Left lung (tissue), 10 donors: ENCODE measurements around the gene HNRNPF. TPM values are rescaled to one million over a fixed set of nuclear protein-coding genes. Genes with fewer than 3 reads are reported as not detected.

ENCODE experiments used
- ATAC-seq: fragments of 200-7000 bp; cut with Tn5 transposase; one replicate; pipeline ENCODE4 v1.9.1; 2020; ENCODE audit warnings: moderate library complexity
- DNase-seq, 4 donors: peaks; one replicate each; pipeline ENCODE4 v3.0.0-alpha.2; 2013 to 2020
- H3K27ac ChIP-seq, 2 donors: fragments of 200-600 bp; sonication (generic) in 1 of 2; one replicate each; pipeline versions ENCODE4 v1.5.0 to v1.8.0; 2020 to 2021
- H3K27me3 ChIP-seq, 2 donors: fragments of 200-600 bp; sonication (generic) in 1 of 2; one replicate each; pipeline versions ENCODE4 v1.5.0 to v1.8.0; 2020 to 2021
- H3K36me3 ChIP-seq, 2 donors: fragments of 200-600 bp; sonication (generic) in 1 of 2; one replicate each; pipeline versions ENCODE4 v1.5.0 to v1.8.0; 2020 to 2021
- H3K4me1 ChIP-seq, 2 donors: fragments of 200-600 bp; one replicate each; pipeline ENCODE4 v1.8.0; 2021
- H3K4me3 ChIP-seq, 2 donors: fragments of 200-600 bp; sonication (generic) in 1 of 2; one replicate each; pipeline versions ENCODE4 v1.5.0 to v1.8.0; 2020 to 2021; ENCODE audit warnings: mild to moderate bottlenecking in 1 of 2
- H3K9me3 ChIP-seq, 2 donors: fragments of 200-600 bp; sonication (generic) in 1 of 2; one replicate each; pipeline versions ENCODE4 v1.5.0 to v1.8.0; 2020 to 2021
- intact Hi-C, 2 donors: fragments of 100-400 bp; cut with DNase I; formaldehyde crosslinking; loops; one replicate each; pipeline versions ENCODE4 v1.11.2 to v1.14.2; 2022
- polyA plus RNA-seq, 6 donors: library from polyadenylated mRNA; unstranded; fragments of 120-200 nt; gene quantifications; one replicate each; pipeline ENCODE4 v1.2.1, GENCODE V29; 2013; ENCODE audit not compliant: insufficient read length in 6 of 6
- total RNA-seq, 2 donors: library from RNA; stranded (reverse); fragmentation: NEBNext Ultra II Directional; extraction: Animal tissue kit (Norgen Biotek cat#: 25700); gene quantifications; one replicate each; pipeline ENCODE4 v1.2.1, GENCODE V29; 2021
- TF ChIP-seq, protein P1 (sequence below), 2 donors: fragments of 200-600 bp; sonication (generic) in 1 of 2; IDR thresholded peaks; one replicate each; pipeline versions ENCODE4 v1.5.0 to v1.8.0; 2021; ENCODE audit warnings: antibody characterized with exemption in 2 of 2
- donor health status: DM: no; HTN: yes; CAD: no.
- donor health status: DM: no; HTN: no; CAD: no.

Gene HNRNPF
- total and polyA plus RNA-seq, 8 donors = 161 to 230 (median 175) TPM

GRCh38 chr10:43377424-43377883 is 31.5 kb downstream of the HNRNPF start:
- no peaks in the 10 kb centered on the region for H3K4me1 ChIP-seq
- H3K4me3 ChIP-seq = no peak overlapping the region
- H3K36me3 ChIP-seq = no peaks in the 10 kb centered on the region
- TF ChIP-seq, protein P1, sequence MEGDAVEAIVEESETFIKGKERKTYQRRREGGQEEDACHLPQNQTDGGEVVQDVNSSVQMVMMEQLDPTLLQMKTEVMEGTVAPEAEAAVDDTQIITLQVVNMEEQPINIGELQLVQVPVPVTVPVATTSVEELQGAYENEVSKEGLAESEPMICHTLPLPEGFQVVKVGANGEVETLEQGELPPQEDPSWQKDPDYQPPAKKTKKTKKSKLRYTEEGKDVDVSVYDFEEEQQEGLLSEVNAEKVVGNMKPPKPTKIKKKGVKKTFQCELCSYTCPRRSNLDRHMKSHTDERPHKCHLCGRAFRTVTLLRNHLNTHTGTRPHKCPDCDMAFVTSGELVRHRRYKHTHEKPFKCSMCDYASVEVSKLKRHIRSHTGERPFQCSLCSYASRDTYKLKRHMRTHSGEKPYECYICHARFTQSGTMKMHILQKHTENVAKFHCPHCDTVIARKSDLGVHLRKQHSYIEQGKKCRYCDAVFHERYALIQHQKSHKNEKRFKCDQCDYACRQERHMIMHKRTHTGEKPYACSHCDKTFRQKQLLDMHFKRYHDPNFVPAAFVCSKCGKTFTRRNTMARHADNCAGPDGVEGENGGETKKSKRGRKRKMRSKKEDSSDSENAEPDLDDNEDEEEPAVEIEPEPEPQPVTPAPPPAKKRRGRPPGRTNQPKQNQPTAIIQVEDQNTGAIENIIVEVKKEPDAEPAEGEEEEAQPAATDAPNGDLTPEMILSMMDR (IDR thresholded peaks at IDR 0.05) = no peak
- no peak overlapping the region for H3K27ac ChIP-seq
- peak; percentile 91 for ATAC-seq
- DNase-seq = peak in 2 of 4 donors; percentile 34 to 37
- intact Hi-C loops = no loop called here
- no peaks in the 10 kb centered on the region for H3K9me3 ChIP-seq
- H3K27me3 ChIP-seq = no peaks in the 10 kb centered on the region

- no peaks in the 10 kb centered on the region for H3K4me1 ChIP-seq
- no peaks in the 10 kb centered on the region for H3K27me3 ChIP-seq
- ATAC-seq (no peak), DNase-seq (peak in 1 of 4 donors; percentile 20)
- intact Hi-C loops = no loop called here
- H3K36me3 ChIP-seq = no peaks in the 10 kb centered on the region
- no peak overlapping the region for H3K4me3 ChIP-seq
- H3K27ac ChIP-seq = no peak overlapping the region
- no peaks in the 10 kb centered on the region for H3K9me3 ChIP-seq
- TF ChIP-seq, protein P1 (IDR thresholded peaks at IDR 0.05) = no peak
Measured at GRCh38 chr10:43376828-43377423, 32.1 kb downstream of the HNRNPF start.

DNA sequence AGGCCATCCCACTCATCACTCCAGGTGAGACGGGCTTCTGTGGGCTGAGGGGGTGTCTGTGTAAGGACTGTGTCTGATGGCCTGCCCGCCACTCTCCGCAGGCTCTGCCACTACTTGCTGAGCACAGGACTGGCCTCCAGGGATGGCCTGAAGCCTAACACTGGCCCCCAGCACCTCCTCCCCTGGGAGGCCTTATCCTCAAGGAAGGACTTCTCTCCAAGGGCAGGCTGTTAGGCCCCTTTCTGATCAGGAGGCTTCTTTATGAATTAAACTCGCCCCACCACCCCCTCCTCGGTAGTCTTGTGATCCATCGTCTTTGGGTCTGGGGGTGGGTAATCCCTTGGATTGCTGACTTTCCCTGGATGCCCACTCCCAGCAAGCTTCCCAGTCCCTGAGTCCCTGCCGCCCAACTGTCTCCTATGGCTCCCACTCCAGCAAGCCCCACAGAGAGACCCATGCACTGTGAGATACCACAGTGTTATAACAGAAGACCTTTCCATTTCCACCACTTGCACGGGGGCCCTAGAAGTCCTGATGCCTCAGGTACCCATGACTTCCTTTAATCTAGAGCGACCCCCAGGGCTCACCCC is 32.8 kb downstream of the HNRNPF start:
- no peak overlapping the region for H3K4me3 ChIP-seq
- H3K9me3 ChIP-seq = no peaks in the 10 kb centered on the region
- TF ChIP-seq, protein P1 (IDR thresholded peaks at IDR 0.05) = no peak
- intact Hi-C loops = no loop called here
- H3K4me1 ChIP-seq = no peaks in the 10 kb centered on the region
- H3K27me3 ChIP-seq = no peaks in the 10 kb centered on the region
- DNase-seq = no peak
- ATAC-seq = no peak
- no peak overlapping the region for H3K27ac ChIP-seq
- H3K36me3 ChIP-seq = no peaks in the 10 kb centered on the region

DNA sequence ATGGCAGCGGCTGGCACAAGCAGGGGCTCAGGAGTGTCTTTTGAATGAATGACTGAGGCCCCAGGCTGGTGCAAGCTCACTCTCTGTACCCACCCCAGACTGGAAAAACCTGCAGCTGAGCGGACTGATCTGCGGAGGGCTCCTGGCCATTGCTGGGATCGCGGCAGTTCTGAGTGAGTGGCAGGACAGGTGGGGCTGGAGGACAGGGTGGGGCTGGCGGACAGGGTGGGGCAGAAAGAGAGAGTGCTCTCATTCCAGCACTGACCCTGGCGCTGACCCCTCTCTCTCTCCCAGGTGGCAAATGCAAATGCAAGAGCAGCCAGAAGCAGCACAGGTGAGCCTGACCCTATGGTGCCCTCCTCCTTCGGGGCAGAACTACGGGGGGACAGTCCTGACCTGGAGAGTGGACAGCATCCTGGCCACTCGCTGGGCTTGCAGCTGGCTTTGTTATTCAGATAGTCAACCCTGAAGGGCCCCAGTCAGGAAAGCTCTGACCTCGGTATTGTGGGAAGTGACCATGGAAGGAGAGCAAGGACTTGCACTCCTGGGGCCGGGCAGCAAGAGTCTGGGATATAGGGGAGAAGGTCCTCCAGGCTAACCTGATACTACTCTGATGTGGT is 33.5 kb downstream of the HNRNPF start:
- no peak overlapping the region for H3K27ac ChIP-seq
- no peaks in the 10 kb centered on the region for H3K27me3 ChIP-seq
- H3K4me3 ChIP-seq = no peak overlapping the region
- H3K4me1 ChIP-seq = no peaks in the 10 kb centered on the region
- H3K36me3 ChIP-seq = no peaks in the 10 kb centered on the region
- ATAC-seq = peak; percentile 64
- no peaks in the 10 kb centered on the region for H3K9me3 ChIP-seq
- peak in 1 of 4 donors; percentile 50 for DNase-seq
- TF ChIP-seq, protein P1 (IDR thresholded peaks at IDR 0.05) = no peak
- intact Hi-C loops = no loop called here

DNA sequence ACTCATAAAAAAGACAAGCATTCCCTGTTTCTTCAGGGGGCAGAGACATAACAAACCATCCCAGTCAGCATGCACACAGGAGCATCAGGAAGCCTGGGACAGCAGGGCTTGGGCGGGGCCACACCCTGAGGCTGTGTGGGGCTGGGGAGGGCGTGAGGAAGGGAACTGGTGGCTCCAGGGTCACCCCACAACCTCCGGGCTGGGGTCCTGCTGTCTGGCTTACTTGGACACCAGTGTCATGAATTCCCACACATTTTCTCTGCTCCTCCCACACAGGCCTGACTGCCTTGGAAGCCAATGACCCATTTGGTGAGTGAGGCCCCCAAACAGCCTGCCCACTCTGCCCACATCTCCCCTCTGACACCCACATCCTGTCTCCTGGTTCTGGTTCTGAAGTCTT is 34.8 kb downstream of the HNRNPF start:
- Histone ChIP-seq H3K4me3 (no peak overlapping the region), H3K36me3 (no peaks in the 10 kb centered on the region), H3K27me3 (no peaks in the 10 kb centered on the region), H3K27ac (no peak overlapping the region), H3K4me1 (no peaks in the 10 kb centered on the region), H3K9me3 (no peaks in the 10 kb centered on the region)
- ATAC-seq = no peak
- intact Hi-C loops = no loop called here
- DNase-seq = no peak
- TF ChIP-seq, protein P1 (IDR thresholded peaks at IDR 0.05) = no peak
